Endothelial cell (in vitro differentiated cells): ENCODE measurements around the gene GALNT2. TPM values are rescaled to one million over a fixed set of nuclear protein-coding genes. Genes with fewer than 3 reads are reported as not detected.

Experiments used
- DNase-seq: peaks from one replicate; pipeline ENCODE4 v3.0.0; 2021; ENCODE audit warnings: low spot score
- H3K27ac Mint-ChIP-seq: one replicate; pipeline ENCODE4 v1.8.0; 2021; ENCODE audit warnings: mixed read lengths, inconsistent platforms; ENCODE audit not compliant: unreplicated experiment
- H3K27me3 Mint-ChIP-seq: one replicate; pipeline ENCODE4 v1.8.0; 2021; ENCODE audit warnings: mild to moderate bottlenecking, moderate library complexity, mixed read lengths, inconsistent platforms; ENCODE audit not compliant: unreplicated experiment
- H3K36me3 Mint-ChIP-seq: one replicate; pipeline ENCODE4 v1.8.0; 2021; ENCODE audit warnings: mild to moderate bottlenecking, low read depth, mixed read lengths, inconsistent platforms; ENCODE audit not compliant: unreplicated experiment
- H3K4me1 Mint-ChIP-seq: one replicate; pipeline ENCODE4 v1.8.0; 2021; ENCODE audit warnings: mild to moderate bottlenecking, mixed read lengths, inconsistent platforms; ENCODE audit not compliant: unreplicated experiment
- H3K4me3 Mint-ChIP-seq: one replicate; pipeline ENCODE4 v1.8.0; 2021; ENCODE audit warnings: mild to moderate bottlenecking, mixed read lengths, inconsistent platforms; ENCODE audit not compliant: unreplicated experiment
- H3K9me3 Mint-ChIP-seq: one replicate; pipeline ENCODE4 v1.8.0; 2021; ENCODE audit warnings: mixed read lengths, inconsistent platforms; ENCODE audit not compliant: unreplicated experiment
- total RNA-seq: library from RNA; stranded (reverse); fragmentation: NEBNext Ultra II Directional; extraction: Animal tissue kit (Norgen Biotek cat#: 25700); gene quantifications from one replicate; pipeline ENCODE4 v1.2.1, GENCODE V29; 2021; ENCODE audit not compliant: unreplicated experiment
- TF ChIP-seq, protein P1 (sequence below): fragments of 200-600 bp; sonication (generic); IDR thresholded peaks from one replicate; pipeline ENCODE4 v1.5.0; 2021; ENCODE audit warnings: antibody characterized with exemption; ENCODE audit not compliant: unreplicated experiment

Gene GALNT2
- total RNA-seq, 1 donor from 2014 or later, result 74.8 TPM

- Mint-ChIP-seq H3K27ac (no peak overlapping the region), H3K4me3 (no peak overlapping the region), H3K27me3 (peaks cover 2% of the 10 kb centered on the region), H3K9me3 (no peaks in the 10 kb centered on the region), H3K36me3 (peaks cover 3% of the 10 kb centered on the region), H3K4me1 (peaks cover 35% of the 10 kb centered on the region)
- TF ChIP-seq, protein P1, sequence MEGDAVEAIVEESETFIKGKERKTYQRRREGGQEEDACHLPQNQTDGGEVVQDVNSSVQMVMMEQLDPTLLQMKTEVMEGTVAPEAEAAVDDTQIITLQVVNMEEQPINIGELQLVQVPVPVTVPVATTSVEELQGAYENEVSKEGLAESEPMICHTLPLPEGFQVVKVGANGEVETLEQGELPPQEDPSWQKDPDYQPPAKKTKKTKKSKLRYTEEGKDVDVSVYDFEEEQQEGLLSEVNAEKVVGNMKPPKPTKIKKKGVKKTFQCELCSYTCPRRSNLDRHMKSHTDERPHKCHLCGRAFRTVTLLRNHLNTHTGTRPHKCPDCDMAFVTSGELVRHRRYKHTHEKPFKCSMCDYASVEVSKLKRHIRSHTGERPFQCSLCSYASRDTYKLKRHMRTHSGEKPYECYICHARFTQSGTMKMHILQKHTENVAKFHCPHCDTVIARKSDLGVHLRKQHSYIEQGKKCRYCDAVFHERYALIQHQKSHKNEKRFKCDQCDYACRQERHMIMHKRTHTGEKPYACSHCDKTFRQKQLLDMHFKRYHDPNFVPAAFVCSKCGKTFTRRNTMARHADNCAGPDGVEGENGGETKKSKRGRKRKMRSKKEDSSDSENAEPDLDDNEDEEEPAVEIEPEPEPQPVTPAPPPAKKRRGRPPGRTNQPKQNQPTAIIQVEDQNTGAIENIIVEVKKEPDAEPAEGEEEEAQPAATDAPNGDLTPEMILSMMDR, result no peak
- DNase-seq, result no peak
These were observed 41.5 kb downstream of the GALNT2 start for GRCh38 chr1:230108580-230108979.

- Mint-ChIP-seq H3K27ac (no peak overlapping the region), H3K4me1 (peaks cover 35% of the 10 kb centered on the region), H3K27me3 (peaks cover 2% of the 10 kb centered on the region), H3K4me3 (no peak overlapping the region), H3K9me3 (no peaks in the 10 kb centered on the region), H3K36me3 (peaks cover 4% of the 10 kb centered on the region)
- DNase-seq, result no peak
- TF ChIP-seq, protein P1, result no peak
These were observed 42.0 kb downstream of the GALNT2 start for GRCh38 chr1:230109066-230109465.

DNA sequence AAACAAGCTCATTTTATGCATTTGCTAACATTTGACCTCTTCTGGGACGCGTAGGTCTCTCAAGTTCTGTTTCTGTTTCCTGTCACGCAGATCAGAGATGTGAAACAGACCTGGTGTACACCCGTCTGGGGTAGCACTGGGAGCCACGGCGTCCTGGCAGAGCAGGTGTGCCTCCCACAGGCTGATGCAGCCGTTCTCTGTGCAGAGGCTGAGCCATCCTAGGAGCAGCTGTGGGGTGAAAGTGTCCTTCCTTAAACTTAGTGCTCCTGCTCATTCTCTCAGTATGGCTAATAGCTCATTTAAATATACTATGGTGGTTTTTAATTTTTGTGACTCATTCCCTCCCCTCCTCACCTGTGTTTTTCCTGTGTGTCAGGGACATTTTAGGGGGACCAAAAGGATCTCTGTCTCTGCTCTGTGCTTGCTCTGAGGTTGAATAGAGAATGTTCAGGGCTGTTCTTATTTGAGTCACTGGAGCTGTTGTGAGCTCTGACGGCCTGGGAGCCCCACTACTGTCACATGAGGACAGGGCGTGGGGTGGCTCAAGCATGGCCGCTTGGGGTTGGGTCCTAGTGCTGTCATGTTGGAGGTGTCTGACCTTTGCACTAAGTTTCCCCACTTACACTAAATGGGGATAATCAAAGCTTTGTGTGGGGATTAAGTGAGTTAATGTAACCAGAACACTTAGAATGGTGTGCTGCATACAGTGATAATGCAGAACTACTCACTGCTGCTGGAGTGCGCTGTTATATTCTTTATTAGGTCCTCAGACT is 43.0 kb downstream of the GALNT2 start:
- H3K9me3 Mint-ChIP-seq, result no peaks in the 10 kb centered on the region
- H3K4me3 Mint-ChIP-seq, result no peak overlapping the region
- peaks cover 31% of the 10 kb centered on the region for H3K4me1 Mint-ChIP-seq
- no peak overlapping the region for H3K27ac Mint-ChIP-seq
- DNase-seq, result no peak
- H3K27me3 Mint-ChIP-seq, result peaks cover 2% of the 10 kb centered on the region
- H3K36me3 Mint-ChIP-seq, result peaks cover 11% of the 10 kb centered on the region
- TF ChIP-seq, protein P1, result no peak

DNA sequence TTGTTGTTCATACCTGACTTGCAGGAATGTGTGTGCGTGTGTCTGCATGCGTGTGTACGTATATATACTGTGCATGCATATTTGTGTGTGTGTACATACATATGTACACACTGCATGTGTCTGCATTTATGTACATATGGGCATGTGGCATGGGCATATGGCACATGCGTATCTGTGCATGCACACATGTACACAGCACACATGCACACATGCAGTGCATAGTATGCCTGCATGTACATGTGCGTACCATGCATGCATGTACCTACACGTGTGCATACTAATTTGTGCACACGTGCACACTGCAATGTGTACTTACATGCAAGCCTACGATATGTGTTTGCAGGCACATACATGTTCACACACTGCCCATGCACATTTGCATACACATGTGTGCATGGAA is 43.9 kb downstream of the GALNT2 start:
- Mint-ChIP-seq H3K4me1 (peaks cover 23% of the 10 kb centered on the region), H3K36me3 (peaks cover 14% of the 10 kb centered on the region), H3K27ac (no peak overlapping the region), H3K4me3 (no peak overlapping the region), H3K9me3 (no peaks in the 10 kb centered on the region), H3K27me3 (peaks cover 5% of the 10 kb centered on the region)
- no peak for DNase-seq
- TF ChIP-seq, protein P1, result no peak

DNA sequence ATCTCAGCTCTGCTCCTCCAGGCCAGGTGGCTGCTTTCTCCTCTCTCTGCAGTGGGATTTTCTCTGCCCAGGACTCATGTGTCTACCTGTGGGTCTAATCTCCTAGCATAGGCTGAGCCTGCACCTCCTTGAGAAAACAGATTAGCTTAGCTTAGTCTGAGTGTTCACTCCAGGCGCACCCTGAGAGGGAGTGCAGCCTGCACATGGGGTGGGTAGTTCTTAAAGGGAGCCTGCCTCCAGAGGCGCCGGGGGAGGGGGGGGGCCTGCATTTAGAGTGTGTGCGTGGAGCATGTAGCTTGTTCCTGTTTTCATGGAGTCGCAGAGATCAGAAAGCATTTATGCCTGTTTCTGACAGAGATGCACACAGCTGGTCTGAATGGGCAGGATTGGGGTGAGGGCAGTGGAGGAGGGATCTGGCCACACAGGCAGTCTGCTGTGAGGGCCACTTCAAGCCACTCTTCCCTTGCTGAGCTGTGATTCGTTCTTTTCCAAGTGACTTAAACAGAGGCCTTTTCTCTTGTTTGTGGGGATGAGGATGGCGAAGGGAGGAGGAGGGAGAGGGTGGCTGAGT is 45.2 kb downstream of the GALNT2 start:
- peaks cover 15% of the 10 kb centered on the region for H3K36me3 Mint-ChIP-seq
- H3K9me3 Mint-ChIP-seq, result no peaks in the 10 kb centered on the region
- TF ChIP-seq, protein P1, result no peak
- no peak for DNase-seq
- H3K4me1 Mint-ChIP-seq, result peaks cover 11% of the 10 kb centered on the region
- peaks cover 3% of the 10 kb centered on the region for H3K27me3 Mint-ChIP-seq
- no peak overlapping the region for H3K27ac Mint-ChIP-seq
- H3K4me3 Mint-ChIP-seq, result no peak overlapping the region
